ENCODE data around the gene PELI2. TPM values are rescaled to one million over a fixed set of nuclear protein-coding genes. Genes with fewer than 3 reads are reported as not detected.

The PELI2 gene
- total and polyA plus RNA-seq, 5 donors from 2014 or later: 0.07 to 5.8 (median 1.3) TPM

- no peak overlapping the region for H3K4me3 Mint-ChIP-seq
- H3K4me1 ChIP-seq (ENCODE audit: control insufficient read depth, insufficient read depth, low read length, poor library complexity, severe bottlenecking): no peaks in the 10 kb centered on the region
- H3K27ac ChIP-seq (ENCODE audit: insufficient read depth, low read length, poor library complexity, severe bottlenecking): no peak overlapping the region
- no peak for DNase-seq
- H3K36me3 ChIP-seq (ENCODE audit: control insufficient read depth, insufficient read depth, low read length): no peaks in the 10 kb centered on the region
- no peak overlapping the region for H3K4me3 ChIP-seq (ENCODE audit: low read depth, low read length)
- no peaks in the 10 kb centered on the region for H3K9me3 Mint-ChIP-seq
- no peak for ATAC-seq (ENCODE audit: low read depth in 2 of 2)
- no peaks in the 10 kb centered on the region for H3K9me3 ChIP-seq (ENCODE audit: control insufficient read depth in 2 of 2, low read length in 2 of 2)
- no peaks in the 10 kb centered on the region for H3K36me3 Mint-ChIP-seq
- H3K27ac Mint-ChIP-seq: no peak overlapping the region
- H3K27me3 Mint-ChIP-seq: no peaks in the 10 kb centered on the region
- no peaks in the 10 kb centered on the region for H3K27me3 ChIP-seq (ENCODE audit: control insufficient read depth, insufficient read depth, low read length)
- peaks cover 0 to 2% (median 0%) of the 10 kb centered on the region in 4 donors for H3K4me1 Mint-ChIP-seq
Observed at GRCh38 chr14:56268039-56268438, 149.8 kb downstream of the PELI2 start.

GRCh38 chr14:56268673-56269072, 150.5 kb downstream of the PELI2 start:
- Histone ChIP-seq H3K27ac (ENCODE audit: insufficient read depth, low read length, poor library complexity, severe bottlenecking) (no peak overlapping the region), H3K9me3 (ENCODE audit: control insufficient read depth in 2 of 2, low read length in 2 of 2) (no peaks in the 10 kb centered on the region), H3K4me1 (ENCODE audit: control insufficient read depth, insufficient read depth, low read length, poor library complexity, severe bottlenecking) (no peaks in the 10 kb centered on the region), H3K36me3 (ENCODE audit: control insufficient read depth, insufficient read depth, low read length) (no peaks in the 10 kb centered on the region), H3K27me3 (ENCODE audit: control insufficient read depth, insufficient read depth, low read length) (no peaks in the 10 kb centered on the region), H3K4me3 (ENCODE audit: low read depth, low read length) (no peak overlapping the region)
- peaks cover 0 to 2% (median 0%) of the 10 kb centered on the region in 4 donors for H3K4me1 Mint-ChIP-seq
- no peaks in the 10 kb centered on the region for H3K9me3 Mint-ChIP-seq
- H3K27me3 Mint-ChIP-seq: no peaks in the 10 kb centered on the region
- DNase-seq (no peak), ATAC-seq (ENCODE audit: low read depth in 2 of 2) (no peak)
- no peak overlapping the region for H3K27ac Mint-ChIP-seq
- H3K36me3 Mint-ChIP-seq: no peaks in the 10 kb centered on the region
- no peak overlapping the region for H3K4me3 Mint-ChIP-seq

GRCh38 chr14:56270921-56271320, 152.7 kb downstream of the PELI2 start:
- Histone ChIP-seq H3K9me3 (ENCODE audit: control insufficient read depth in 2 of 2, low read length in 2 of 2) (no peaks in the 10 kb centered on the region), H3K27me3 (ENCODE audit: control insufficient read depth, insufficient read depth, low read length) (no peaks in the 10 kb centered on the region), H3K27ac (ENCODE audit: insufficient read depth, low read length, poor library complexity, severe bottlenecking) (no peak overlapping the region), H3K4me1 (ENCODE audit: control insufficient read depth, insufficient read depth, low read length, poor library complexity, severe bottlenecking) (no peaks in the 10 kb centered on the region), H3K4me3 (ENCODE audit: low read depth, low read length) (no peak overlapping the region), H3K36me3 (ENCODE audit: control insufficient read depth, insufficient read depth, low read length) (no peaks in the 10 kb centered on the region)
- Mint-ChIP-seq H3K27me3 (no peaks in the 10 kb centered on the region), H3K9me3 (no peaks in the 10 kb centered on the region), H3K4me1 (peaks cover 0 to 2% (median 0%) of the 10 kb centered on the region in 4 donors), H3K27ac (no peak overlapping the region), H3K36me3 (no peaks in the 10 kb centered on the region), H3K4me3 (no peak overlapping the region)
- ATAC-seq (ENCODE audit: low read depth in 2 of 2) (no peak), DNase-seq (no peak)

GRCh38 chr14:56271970-56272369, 153.8 kb downstream of the PELI2 start:
- no peaks in the 10 kb centered on the region for H3K27me3 ChIP-seq (ENCODE audit: control insufficient read depth, insufficient read depth, low read length)
- ATAC-seq (ENCODE audit: low read depth in 2 of 2) (no peak), DNase-seq (no peak)
- H3K27me3 Mint-ChIP-seq: no peaks in the 10 kb centered on the region
- H3K4me3 Mint-ChIP-seq: no peak overlapping the region
- H3K27ac Mint-ChIP-seq: no peak overlapping the region
- H3K36me3 Mint-ChIP-seq: no peaks in the 10 kb centered on the region
- no peaks in the 10 kb centered on the region for H3K9me3 ChIP-seq (ENCODE audit: control insufficient read depth in 2 of 2, low read length in 2 of 2)
- no peaks in the 10 kb centered on the region for H3K4me1 ChIP-seq (ENCODE audit: control insufficient read depth, insufficient read depth, low read length, poor library complexity, severe bottlenecking)
- H3K36me3 ChIP-seq (ENCODE audit: control insufficient read depth, insufficient read depth, low read length): no peaks in the 10 kb centered on the region
- H3K4me3 ChIP-seq (ENCODE audit: low read depth, low read length): no peak overlapping the region
- H3K4me1 Mint-ChIP-seq: peaks cover 0 to 2% (median 0%) of the 10 kb centered on the region in 4 donors
- H3K9me3 Mint-ChIP-seq: no peaks in the 10 kb centered on the region
- no peak overlapping the region for H3K27ac ChIP-seq (ENCODE audit: insufficient read depth, low read length, poor library complexity, severe bottlenecking)

GRCh38 chr14:56273155-56273554, 154.9 kb downstream of the PELI2 start:
- H3K4me3 Mint-ChIP-seq: no peak overlapping the region
- ATAC-seq (ENCODE audit: low read depth in 2 of 2) (no peak), DNase-seq (no peak)
- H3K27me3 Mint-ChIP-seq: no peaks in the 10 kb centered on the region
- no peaks in the 10 kb centered on the region for H3K9me3 Mint-ChIP-seq
- Histone ChIP-seq H3K9me3 (ENCODE audit: control insufficient read depth in 2 of 2, low read length in 2 of 2) (no peaks in the 10 kb centered on the region), H3K4me1 (ENCODE audit: control insufficient read depth, insufficient read depth, low read length, poor library complexity, severe bottlenecking) (no peaks in the 10 kb centered on the region), H3K36me3 (ENCODE audit: control insufficient read depth, insufficient read depth, low read length) (no peaks in the 10 kb centered on the region), H3K4me3 (ENCODE audit: low read depth, low read length) (no peak overlapping the region), H3K27ac (ENCODE audit: insufficient read depth, low read length, poor library complexity, severe bottlenecking) (no peak overlapping the region), H3K27me3 (ENCODE audit: control insufficient read depth, insufficient read depth, low read length) (no peaks in the 10 kb centered on the region)
- no peak overlapping the region for H3K27ac Mint-ChIP-seq
- peaks cover 0 to 2% (median 0%) of the 10 kb centered on the region in 4 donors for H3K4me1 Mint-ChIP-seq
- H3K36me3 Mint-ChIP-seq: no peaks in the 10 kb centered on the region

- DNase-seq (no peak), ATAC-seq (ENCODE audit: low read depth in 2 of 2) (no peak)
- Histone ChIP-seq H3K4me3 (ENCODE audit: low read depth, low read length) (no peak overlapping the region), H3K36me3 (ENCODE audit: control insufficient read depth, insufficient read depth, low read length) (no peaks in the 10 kb centered on the region), H3K9me3 (ENCODE audit: control insufficient read depth in 2 of 2, low read length in 2 of 2) (no peaks in the 10 kb centered on the region), H3K27me3 (ENCODE audit: control insufficient read depth, insufficient read depth, low read length) (no peaks in the 10 kb centered on the region), H3K4me1 (ENCODE audit: control insufficient read depth, insufficient read depth, low read length, poor library complexity, severe bottlenecking) (no peaks in the 10 kb centered on the region), H3K27ac (ENCODE audit: insufficient read depth, low read length, poor library complexity, severe bottlenecking) (no peak overlapping the region)
- Mint-ChIP-seq H3K27me3 (no peaks in the 10 kb centered on the region), H3K4me3 (no peak overlapping the region), H3K27ac (no peak overlapping the region), H3K4me1 (peaks cover 0 to 2% (median 0%) of the 10 kb centered on the region in 4 donors), H3K36me3 (no peaks in the 10 kb centered on the region), H3K9me3 (no peaks in the 10 kb centered on the region)
Observed at GRCh38 chr14:56273951-56274350, 155.7 kb downstream of the PELI2 start.

- no peak overlapping the region for H3K27ac Mint-ChIP-seq
- H3K9me3 Mint-ChIP-seq: no peaks in the 10 kb centered on the region
- no peak for DNase-seq
- H3K36me3 Mint-ChIP-seq: no peaks in the 10 kb centered on the region
- no peaks in the 10 kb centered on the region for H3K27me3 ChIP-seq (ENCODE audit: control insufficient read depth, insufficient read depth, low read length)
- no peaks in the 10 kb centered on the region for H3K36me3 ChIP-seq (ENCODE audit: control insufficient read depth, insufficient read depth, low read length)
- no peak overlapping the region for H3K4me3 Mint-ChIP-seq
- no peaks in the 10 kb centered on the region for H3K27me3 Mint-ChIP-seq
- no peak overlapping the region for H3K27ac ChIP-seq (ENCODE audit: insufficient read depth, low read length, poor library complexity, severe bottlenecking)
- no peak for ATAC-seq (ENCODE audit: low read depth in 2 of 2)
- no peaks in the 10 kb centered on the region for H3K9me3 ChIP-seq (ENCODE audit: control insufficient read depth in 2 of 2, low read length in 2 of 2)
- H3K4me3 ChIP-seq (ENCODE audit: low read depth, low read length): no peak overlapping the region
- H3K4me1 ChIP-seq (ENCODE audit: control insufficient read depth, insufficient read depth, low read length, poor library complexity, severe bottlenecking): no peaks in the 10 kb centered on the region
- peaks cover 0 to 2% (median 0%) of the 10 kb centered on the region in 4 donors for H3K4me1 Mint-ChIP-seq
Observed at GRCh38 chr14:56274556-56274955, 156.3 kb downstream of the PELI2 start.

- no peak overlapping the region for H3K4me3 Mint-ChIP-seq
- no peaks in the 10 kb centered on the region for H3K4me1 ChIP-seq (ENCODE audit: control insufficient read depth, insufficient read depth, low read length, poor library complexity, severe bottlenecking)
- H3K27ac Mint-ChIP-seq: no peak overlapping the region
- H3K9me3 Mint-ChIP-seq: peaks cover 0 to 1% (median 0%) of the 10 kb centered on the region in 7 donors
- no peaks in the 10 kb centered on the region for H3K9me3 ChIP-seq (ENCODE audit: control insufficient read depth in 2 of 2, low read length in 2 of 2)
- H3K27me3 ChIP-seq (ENCODE audit: control insufficient read depth, insufficient read depth, low read length): no peaks in the 10 kb centered on the region
- no peak overlapping the region for H3K27ac ChIP-seq (ENCODE audit: insufficient read depth, low read length, poor library complexity, severe bottlenecking)
- no peak for ATAC-seq (ENCODE audit: low read depth in 2 of 2)
- H3K36me3 Mint-ChIP-seq: no peaks in the 10 kb centered on the region
- H3K36me3 ChIP-seq (ENCODE audit: control insufficient read depth, insufficient read depth, low read length): no peaks in the 10 kb centered on the region
- no peaks in the 10 kb centered on the region for H3K4me1 Mint-ChIP-seq
- H3K4me3 ChIP-seq (ENCODE audit: low read depth, low read length): no peak overlapping the region
- no peaks in the 10 kb centered on the region for H3K27me3 Mint-ChIP-seq
- no peak for DNase-seq
Observed at GRCh38 chr14:56276108-56276507, 157.9 kb downstream of the PELI2 start.

Data from CD4-positive, CD25-positive, alpha-beta regulatory T cell (primary cell).